A673 (cell line): Measurements from ENCODE around the gene ZNF37A. TPM values are rescaled to one million over a fixed set of nuclear protein-coding genes. Genes with fewer than 3 reads are reported as not detected.

ENCODE experiments used
- BruUV-seq: library from RNA; stranded (reverse); fragments of 400-500 nt; replicated peaks from 2 replicates; lab custom pipeline; 2021; lab: Mats Ljungman, UMichigan
- CTCF ChIA-PET: fragments of 300-600 bp; sonication (Branson Sonifier 250); formaldehyde crosslinking; loops from one replicate; lab custom pipeline; 2022; ENCODE audit warnings: antibody characterized with exemption; lab: Charles Lee
- POLR2A ChIA-PET: fragments of 300-600 bp; sonication (Branson Sonifier 250); formaldehyde crosslinking; loops from one replicate; lab custom pipeline; 2022; ENCODE audit warnings: antibody characterized with exemption; ENCODE audit not compliant: low non-redundant PET; lab: Charles Lee
- DNase-seq: peaks from one replicate; pipeline ENCODE4 v3.0.0-alpha.2; 2015; ENCODE audit warnings: low spot score
- H3K27ac ChIP-seq: fragments of 200-600 bp; sonication (generic); 2 replicates; pipeline ENCODE4 v1.5.1; 2016; ENCODE audit warnings: mixed run types, low read depth, mild to moderate bottlenecking, mixed read lengths, antibody characterized with exemption, low read length; ENCODE audit not compliant: poor library complexity, severe bottlenecking
- H3K27me3 ChIP-seq: fragments of 200-600 bp; sonication (generic); replicated peaks from 2 replicates; pipeline ENCODE4 v1.6.1; 2017; ENCODE audit warnings: mixed run types, low read depth, mild to moderate bottlenecking, mixed read lengths, antibody characterized with exemption, low read length; ENCODE audit not compliant: insufficient read depth, poor library complexity
- H3K36me3 ChIP-seq: fragments of 200-600 bp; sonication (generic); 2 replicates; pipeline ENCODE4 v1.6.1; 2016; ENCODE audit warnings: mixed run types, mild to moderate bottlenecking, mixed read lengths, antibody characterized with exemption, low read length; ENCODE audit not compliant: insufficient read depth, poor library complexity, severe bottlenecking
- H3K4me1 ChIP-seq: fragments of 200-600 bp; sonication (generic); 2 replicates; pipeline ENCODE4 v1.6.1; 2017; ENCODE audit warnings: mixed run types, mild to moderate bottlenecking, mixed read lengths, antibody characterized with exemption, low read length; ENCODE audit not compliant: insufficient read depth, poor library complexity, severe bottlenecking
- H3K4me3 ChIP-seq: fragments of 200-600 bp; sonication (generic); 2 replicates; pipeline ENCODE4 v1.5.1; 2016; ENCODE audit warnings: low read depth, mixed run types, mild to moderate bottlenecking, mixed read lengths, low read length; ENCODE audit not compliant: poor library complexity, severe bottlenecking
- H3K9me3 ChIP-seq: fragments of 200-600 bp; sonication (generic); 2 replicates; pipeline ENCODE4 v1.6.1; 2016; ENCODE audit warnings: mixed run types, low read depth, mild to moderate bottlenecking, mixed read lengths, antibody characterized with exemption, low read length; ENCODE audit not compliant: poor library complexity, severe bottlenecking
- EZH2 ChIP-seq: fragments of 200-600 bp; sonication (generic); IDR thresholded peaks from 2 replicates; pipeline ENCODE4 v1.6.1; 2017; ENCODE audit warnings: borderline replicate concordance, low read depth, mild to moderate bottlenecking, mixed read lengths, antibody characterized with exemption, low read length; ENCODE audit not compliant: poor library complexity, severe bottlenecking
- intact Hi-C: fragments of 100-400 bp; cut with micrococcal nuclease; formaldehyde crosslinking; loops from one replicate; pipeline ENCODE4 v1.10.0; 2022; ENCODE audit not compliant: unreplicated experiment
- total RNA-seq: library from RNA; stranded (reverse); gene quantifications from 2 replicates; pipeline ENCODE4 v1.2.3, GENCODE V29; 2021
- TF ChIP-seq, protein P1 (sequence below): fragments of 300-800, 200-600 bp; sonication (generic); conservative IDR thresholded peaks from 2 replicates; pipeline ENCODE4 v1.5.1; 2017; ENCODE audit warnings: low read depth, mild to moderate bottlenecking, antibody characterized with exemption, low read length, moderate library complexity, mixed read lengths

ZNF37A gene
- total RNA-seq, 1 experiment from 2014 or later: 19.0 TPM

DNA sequence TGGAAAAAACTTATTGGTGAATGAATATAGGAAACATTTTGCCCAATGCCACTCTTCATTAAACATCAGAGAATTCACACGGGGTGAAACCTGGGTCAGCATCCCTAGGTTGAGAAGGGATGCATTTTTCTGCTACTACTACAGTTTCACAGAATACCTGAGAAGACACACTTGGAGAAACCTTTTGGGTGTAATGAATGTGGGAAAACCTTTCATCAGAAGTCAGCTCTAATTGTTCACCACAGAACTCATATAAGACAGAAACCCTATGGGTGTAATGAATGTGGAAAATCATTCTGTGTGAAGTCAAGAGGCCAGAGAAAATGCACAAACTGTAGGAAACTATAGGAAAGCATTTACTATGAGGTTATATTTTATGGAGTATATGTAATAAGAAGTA is 24.9 kb downstream of the ZNF37A start:
- H3K4me1 ChIP-seq: no peaks in the 10 kb centered on the region
- no peak for DNase-seq
- TSS peak; percentile 3 for BruUV-seq
- peaks cover 100% of the 10 kb centered on the region for H3K9me3 ChIP-seq
- peaks cover 48% of the 10 kb centered on the region for H3K36me3 ChIP-seq
- H3K27ac ChIP-seq: no peak overlapping the region
- ChIA-PET POLR2A (no interaction called here), CTCF (no interaction called here)
- intact Hi-C loops: no loop called here
- H3K27me3 ChIP-seq: no peaks in the 10 kb centered on the region
- TF ChIP-seq, protein P1, sequence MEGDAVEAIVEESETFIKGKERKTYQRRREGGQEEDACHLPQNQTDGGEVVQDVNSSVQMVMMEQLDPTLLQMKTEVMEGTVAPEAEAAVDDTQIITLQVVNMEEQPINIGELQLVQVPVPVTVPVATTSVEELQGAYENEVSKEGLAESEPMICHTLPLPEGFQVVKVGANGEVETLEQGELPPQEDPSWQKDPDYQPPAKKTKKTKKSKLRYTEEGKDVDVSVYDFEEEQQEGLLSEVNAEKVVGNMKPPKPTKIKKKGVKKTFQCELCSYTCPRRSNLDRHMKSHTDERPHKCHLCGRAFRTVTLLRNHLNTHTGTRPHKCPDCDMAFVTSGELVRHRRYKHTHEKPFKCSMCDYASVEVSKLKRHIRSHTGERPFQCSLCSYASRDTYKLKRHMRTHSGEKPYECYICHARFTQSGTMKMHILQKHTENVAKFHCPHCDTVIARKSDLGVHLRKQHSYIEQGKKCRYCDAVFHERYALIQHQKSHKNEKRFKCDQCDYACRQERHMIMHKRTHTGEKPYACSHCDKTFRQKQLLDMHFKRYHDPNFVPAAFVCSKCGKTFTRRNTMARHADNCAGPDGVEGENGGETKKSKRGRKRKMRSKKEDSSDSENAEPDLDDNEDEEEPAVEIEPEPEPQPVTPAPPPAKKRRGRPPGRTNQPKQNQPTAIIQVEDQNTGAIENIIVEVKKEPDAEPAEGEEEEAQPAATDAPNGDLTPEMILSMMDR: no peak
- TF ChIP-seq EZH2: no peak
- no peak overlapping the region for H3K4me3 ChIP-seq

DNA sequence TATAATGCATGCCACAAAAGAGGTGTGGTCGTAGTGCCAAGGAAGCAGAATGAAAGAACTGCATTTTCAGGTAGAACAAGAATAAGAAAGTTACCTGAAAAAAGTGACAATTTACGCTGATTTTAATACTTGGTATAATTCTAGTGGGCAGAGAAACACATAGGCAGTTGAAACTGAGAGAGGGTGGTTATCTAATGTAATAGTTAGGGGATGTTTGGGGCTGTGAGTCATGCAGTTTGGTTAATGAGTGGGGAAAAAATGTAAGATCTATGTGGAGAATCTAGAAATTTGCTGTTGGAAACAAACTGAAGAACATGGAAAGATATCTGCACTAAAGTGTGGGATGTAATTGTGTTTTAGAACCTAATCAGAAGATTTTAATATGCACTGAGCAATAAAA is 33.7 kb downstream of the ZNF37A start:
- H3K36me3 ChIP-seq: no peaks in the 10 kb centered on the region
- H3K4me3 ChIP-seq: no peak overlapping the region
- H3K27me3 ChIP-seq: no peaks in the 10 kb centered on the region
- BruUV-seq: no TSS peak
- ChIA-PET POLR2A (no interaction called here), CTCF (no interaction called here)
- H3K27ac ChIP-seq: no peak overlapping the region
- H3K4me1 ChIP-seq: no peaks in the 10 kb centered on the region
- TF ChIP-seq, protein P1: no peak
- TF ChIP-seq EZH2: no peak
- intact Hi-C loops: no loop called here
- H3K9me3 ChIP-seq: peaks cover 48% of the 10 kb centered on the region
- no peak for DNase-seq

DNA sequence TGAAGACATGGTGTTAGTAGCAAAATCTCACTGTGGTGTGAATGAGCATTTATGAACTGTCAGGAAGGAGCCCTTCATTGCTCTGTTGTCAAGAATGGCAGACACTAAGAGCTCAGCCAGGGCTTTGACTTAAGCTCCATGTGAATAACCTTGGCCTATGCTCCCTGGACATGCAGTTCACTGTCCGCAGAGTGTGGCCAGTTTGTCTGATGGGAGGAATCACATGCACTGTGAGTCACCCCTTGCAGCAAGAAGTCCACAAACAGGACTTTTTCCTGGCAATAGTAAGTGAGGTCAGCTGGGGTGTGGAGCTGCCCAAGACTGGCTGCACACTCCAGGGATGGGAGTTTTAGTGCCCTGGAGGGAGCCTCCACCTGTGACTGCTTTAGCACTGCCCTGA is 49.5 kb downstream of the ZNF37A start:
- no peaks in the 10 kb centered on the region for H3K4me1 ChIP-seq
- H3K36me3 ChIP-seq: no peaks in the 10 kb centered on the region
- ChIA-PET CTCF (no interaction called here), POLR2A (no interaction called here)
- intact Hi-C loops: no loop called here
- no peak overlapping the region for H3K27ac ChIP-seq
- BruUV-seq: no TSS peak
- DNase-seq: no peak
- no peak overlapping the region for H3K4me3 ChIP-seq
- TF ChIP-seq, protein P1: no peak
- TF ChIP-seq EZH2: no peak
- H3K9me3 ChIP-seq: peaks cover 17% of the 10 kb centered on the region
- H3K27me3 ChIP-seq: no peaks in the 10 kb centered on the region
